Neuronal stem cell (in vitro differentiated cells): ENCODE measurements around the gene MDM1.

Source experiments
- DNase-seq: peaks from one replicate; pipeline ENCODE4 v3.0.0-alpha.2; 2013; ENCODE audit warnings: low spot score
- H2AFZ ChIP-seq: one replicate; pipeline ENCODE4 v1.6.1; 2013; ENCODE audit warnings: mild to moderate bottlenecking, low read length, inconsistent platforms
- H2AK5ac ChIP-seq: 2 replicates; pipeline ENCODE4 v1.6.1; 2013; ENCODE audit warnings: low read depth, mild to moderate bottlenecking, inconsistent platforms, low read length, moderate library complexity, mixed read lengths
- H2BK120ac ChIP-seq: 2 replicates; pipeline ENCODE4 v1.6.1; 2013; ENCODE audit warnings: low read depth, mild to moderate bottlenecking, inconsistent platforms, low read length, moderate library complexity, mixed read lengths
- H2BK12ac ChIP-seq: one replicate; pipeline ENCODE4 v1.6.1; 2013; ENCODE audit warnings: low read length, inconsistent platforms
- H2BK15ac ChIP-seq: 2 replicates; pipeline ENCODE4 v1.6.1; 2013; ENCODE audit warnings: mild to moderate bottlenecking, low read length, inconsistent platforms, mixed read lengths
- H2BK5ac ChIP-seq: one replicate; pipeline ENCODE4 v1.6.1; 2013; ENCODE audit warnings: inconsistent platforms, mild to moderate bottlenecking, low read length, moderate library complexity
- H3K14ac ChIP-seq: one replicate; pipeline ENCODE4 v1.6.1; 2013; ENCODE audit warnings: low read length, inconsistent platforms
- H3K18ac ChIP-seq: 2 replicates; pipeline ENCODE4 v1.6.1; 2013; ENCODE audit warnings: low read length, inconsistent platforms
- H3K23ac ChIP-seq: 2 replicates; pipeline ENCODE4 v1.6.1; 2013; ENCODE audit warnings: low read depth, mild to moderate bottlenecking, mixed read lengths, low read length, inconsistent platforms; ENCODE audit not compliant: poor library complexity
- H3K27ac ChIP-seq: replicated peaks from 3 replicates; pipeline ENCODE4 v1.5.1; 2013; ENCODE audit warnings: low read length, inconsistent platforms
- H3K27me3 ChIP-seq, 3 experiments: 2 replicates each; pipeline ENCODE4 v1.6.1; 2013; ENCODE audit warnings: low read length in 3 of 3, mild to moderate bottlenecking in 2 of 3, inconsistent platforms in 1 of 3, low read depth in 1 of 3, mixed read lengths in 1 of 3, moderate library complexity in 1 of 3; ENCODE audit not compliant: control insufficient read depth in 3 of 3, insufficient read depth in 3 of 3
- H3K36me3 ChIP-seq, 2 donors: replicated peaks in 1 of 2; 2 replicates each; pipeline ENCODE4 v1.6.1; 2013; ENCODE audit warnings: low read length in 2 of 2; ENCODE audit not compliant: control insufficient read depth in 2 of 2, insufficient read depth in 2 of 2
- H3K4ac ChIP-seq: 2 replicates; pipeline ENCODE4 v1.6.1; 2013; ENCODE audit warnings: inconsistent platforms, mild to moderate bottlenecking, low read length, moderate library complexity
- H3K4me1 ChIP-seq, 2 donors: 1 replicate in 1 of 2; 2 replicates in 1 of 2; pipeline ENCODE4 v1.6.1; 2013; ENCODE audit warnings: low read length in 2 of 2, low read depth in 1 of 2; ENCODE audit not compliant: control insufficient read depth in 2 of 2, insufficient read depth in 1 of 2
- H3K4me2 ChIP-seq: one replicate; pipeline ENCODE4 v1.6.1; 2013; ENCODE audit warnings: mild to moderate bottlenecking, low read length, inconsistent platforms; ENCODE audit not compliant: insufficient read depth, poor library complexity, severe bottlenecking
- H3K4me3 ChIP-seq, 2 donors: 2 replicates each; pipeline ENCODE4 v1.5.1; 2013; ENCODE audit warnings: low read length in 2 of 2, mild to moderate bottlenecking in 2 of 2, inconsistent platforms in 1 of 2, moderate library complexity in 1 of 2
- H3K79me1 ChIP-seq: one replicate; pipeline ENCODE4 v1.6.1; 2013; ENCODE audit warnings: low read depth, mild to moderate bottlenecking, inconsistent platforms, low read length, moderate library complexity
- H3K9ac ChIP-seq: one replicate; pipeline ENCODE4 v1.6.1; 2013; ENCODE audit warnings: mild to moderate bottlenecking, low read depth, low read length, inconsistent platforms; ENCODE audit not compliant: poor library complexity
- H3K9me3 ChIP-seq, 2 donors: replicated peaks in 1 of 2; 2 replicates each; pipeline versions ENCODE3 to v1.6.1; 2013; ENCODE audit warnings: low read length in 2 of 2, mild to moderate bottlenecking in 2 of 2, inconsistent platforms in 1 of 2, low read depth in 1 of 2, mixed read lengths in 1 of 2, moderate library complexity in 1 of 2; ENCODE audit not compliant: control insufficient read depth in 2 of 2, insufficient read depth in 1 of 2
- H4K8ac ChIP-seq: one replicate; pipeline ENCODE4 v1.6.1; 2013; ENCODE audit warnings: low read depth, mild to moderate bottlenecking, inconsistent platforms, low read length, moderate library complexity
- H4K91ac ChIP-seq: one replicate; pipeline ENCODE4 v1.6.1; 2013; ENCODE audit warnings: low read length, low read depth, mild to moderate bottlenecking, inconsistent platforms; ENCODE audit not compliant: poor library complexity
- WGBS, 2 donors: extraction: QIAGEN DNeasy Blood & Tissue Kit; methylation state at CpG; one replicate each; pipeline ENCODE4 v1.1.7; 2013; ENCODE audit warnings: missing lambda C conversion rate in 2 of 2, mixed read lengths in 1 of 2; ENCODE audit not compliant: insufficient read length in 2 of 2, insufficient replicate concordance in 1 of 2; ENCODE audit errors: extremely low coverage in 2 of 2; 5-methylcytosine and 5-hydroxymethylcytosine counted together

MDM1 gene

DNA sequence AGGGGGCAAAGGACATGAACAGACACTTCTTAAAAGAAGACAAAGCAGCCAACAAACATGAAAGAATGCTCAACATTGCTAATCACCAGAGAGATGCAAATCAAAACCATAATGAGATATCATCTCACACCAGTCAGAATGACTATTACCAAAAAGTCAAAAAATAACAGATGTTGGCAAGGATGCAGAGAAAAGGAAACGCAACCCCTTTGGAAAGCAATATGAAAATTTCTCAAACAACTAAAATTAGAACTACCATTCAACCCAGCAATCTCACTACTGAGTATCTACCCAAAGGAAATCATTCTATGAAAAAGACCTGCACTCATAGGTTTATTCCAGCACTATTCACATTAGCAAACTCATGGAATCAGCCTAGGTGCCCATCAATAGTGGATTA lies 25.6 kb downstream of the MDM1 start:
- H4K8ac ChIP-seq, result no peak overlapping the region
- H3K9me3 ChIP-seq, result no peaks in the 10 kb centered on the region
- H2AK5ac ChIP-seq, result no peak overlapping the region
- H3K9ac ChIP-seq, result no peak overlapping the region
- H4K91ac ChIP-seq, result no peak overlapping the region
- H3K14ac ChIP-seq, result no peak overlapping the region
- no peak overlapping the region for H3K4me3 ChIP-seq
- H3K27ac ChIP-seq, result no peak overlapping the region
- H3K36me3 ChIP-seq, result peaks cover 14 to 67% of the 10 kb centered on the region in 2 donors
- no peak overlapping the region for H2BK120ac ChIP-seq
- H3K4me1 ChIP-seq, result no peaks in the 10 kb centered on the region
- H2BK12ac ChIP-seq, result no peak overlapping the region
- no peak overlapping the region for H3K18ac ChIP-seq
- no peak overlapping the region for H3K23ac ChIP-seq
- no peak overlapping the region for H2AFZ ChIP-seq
- no peak overlapping the region for H3K4ac ChIP-seq
- no peaks in the 10 kb centered on the region for H3K79me1 ChIP-seq
- H3K4me2 ChIP-seq, result no peak overlapping the region
- no peak overlapping the region for H2BK15ac ChIP-seq
- no peak for DNase-seq
- WGBS, 2 donors, result no CpG with 5 or more reads among the region's 1 CpG
- H2BK5ac ChIP-seq, result no peak overlapping the region
- no peaks in the 10 kb centered on the region for H3K27me3 ChIP-seq

- H3K9me3 ChIP-seq, result peaks cover 0 to 1% of the 10 kb centered on the region in 2 donors
- H3K9ac ChIP-seq, result no peak overlapping the region
- no peak overlapping the region for H4K8ac ChIP-seq
- no peak overlapping the region for H2BK15ac ChIP-seq
- H3K4me2 ChIP-seq, result no peak overlapping the region
- H3K79me1 ChIP-seq, result no peaks in the 10 kb centered on the region
- no peak overlapping the region for H3K14ac ChIP-seq
- no peak overlapping the region for H4K91ac ChIP-seq
- H2BK5ac ChIP-seq, result no peak overlapping the region
- H2AK5ac ChIP-seq, result no peak overlapping the region
- no peaks in the 10 kb centered on the region for H3K27me3 ChIP-seq
- no peak overlapping the region for H2AFZ ChIP-seq
- H3K23ac ChIP-seq, result no peak overlapping the region
- peaks cover 10 to 61% of the 10 kb centered on the region in 2 donors for H3K36me3 ChIP-seq
- H3K4me1 ChIP-seq, result no peaks in the 10 kb centered on the region
- no peak for DNase-seq
- no CpG with 5 or more reads among the region's 3 CpGs for WGBS, 2 donors
- H3K4me3 ChIP-seq, result no peak overlapping the region
- no peak overlapping the region for H2BK120ac ChIP-seq
- H2BK12ac ChIP-seq, result no peak overlapping the region
- H3K18ac ChIP-seq, result no peak overlapping the region
- H3K27ac ChIP-seq, result no peak overlapping the region
- no peak overlapping the region for H3K4ac ChIP-seq
Observed at GRCh38 chr12:68305278-68305677, 26.9 kb downstream of the MDM1 start.

DNA sequence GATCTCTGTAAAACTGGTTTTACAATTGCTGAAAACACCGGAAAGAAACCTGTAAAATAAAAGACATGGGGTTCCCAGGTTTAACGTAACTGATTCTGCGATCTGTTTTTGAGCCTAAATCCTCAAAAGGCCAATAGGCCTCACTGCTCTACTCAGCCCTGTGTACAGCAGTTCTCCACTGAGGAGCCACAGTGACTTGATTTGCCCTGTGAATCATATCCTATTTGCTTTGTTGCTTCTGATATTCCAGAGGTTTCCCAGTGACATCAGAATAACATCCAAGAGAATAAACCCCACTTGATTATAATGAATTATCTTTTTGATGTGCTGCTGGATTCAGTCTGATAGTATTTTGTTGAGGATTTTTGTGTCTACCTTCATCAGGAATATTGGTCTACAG lies 27.5 kb downstream of the MDM1 start:
- no peak overlapping the region for H2BK5ac ChIP-seq
- H4K8ac ChIP-seq, result no peak overlapping the region
- H3K27ac ChIP-seq, result no peak overlapping the region
- H3K14ac ChIP-seq, result no peak overlapping the region
- H3K18ac ChIP-seq, result no peak overlapping the region
- WGBS, 2 donors, result no CpG with 5 or more reads among the region's 3 CpGs
- no peaks in the 10 kb centered on the region for H3K4me1 ChIP-seq
- H2BK12ac ChIP-seq, result no peak overlapping the region
- H3K4me2 ChIP-seq, result no peak overlapping the region
- peaks cover 0 to 8% of the 10 kb centered on the region in 2 donors for H3K9me3 ChIP-seq
- no peak overlapping the region for H3K23ac ChIP-seq
- H3K36me3 ChIP-seq, result peaks cover 7 to 54% of the 10 kb centered on the region in 2 donors
- DNase-seq, result no peak
- H3K27me3 ChIP-seq, result no peaks in the 10 kb centered on the region
- H2BK15ac ChIP-seq, result no peak overlapping the region
- H2AK5ac ChIP-seq, result no peak overlapping the region
- H4K91ac ChIP-seq, result no peak overlapping the region
- H3K79me1 ChIP-seq, result no peaks in the 10 kb centered on the region
- no peak overlapping the region for H3K4ac ChIP-seq
- no peak overlapping the region for H2BK120ac ChIP-seq
- H3K9ac ChIP-seq, result no peak overlapping the region
- no peak overlapping the region for H3K4me3 ChIP-seq
- no peak overlapping the region for H2AFZ ChIP-seq

DNA sequence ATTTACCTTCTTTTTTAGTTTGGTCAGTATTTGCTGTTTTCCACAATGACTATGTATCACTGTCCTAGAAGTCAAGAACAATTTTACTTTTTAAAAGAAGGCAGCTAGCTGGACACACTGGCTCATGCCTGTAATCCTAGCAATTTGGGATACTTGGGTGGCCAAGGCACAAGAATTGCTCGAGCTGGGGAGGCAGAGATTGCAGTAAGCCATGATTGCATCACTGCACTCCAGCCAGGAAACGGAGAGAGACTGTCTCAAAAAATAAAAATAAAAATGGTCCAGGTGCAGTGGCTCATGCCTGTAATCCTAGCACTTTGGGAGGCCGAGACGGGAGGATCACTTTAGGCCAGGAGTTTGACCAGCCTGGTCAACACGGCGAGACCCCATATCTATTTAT lies 28.3 kb downstream of the MDM1 start:
- Histone ChIP-seq H3K79me1 (no peaks in the 10 kb centered on the region), H3K4me3 (no peak overlapping the region), H3K9me3 (peaks cover 0 to 8% of the 10 kb centered on the region in 2 donors), H3K27ac (no peak overlapping the region), H2BK15ac (no peak overlapping the region), H3K4ac (no peak overlapping the region), H3K23ac (no peak overlapping the region), H4K91ac (no peak overlapping the region), H2BK5ac (no peak overlapping the region), H2AK5ac (no peak overlapping the region), H2BK120ac (no peak overlapping the region), H3K4me1 (no peaks in the 10 kb centered on the region), H3K9ac (no peak overlapping the region), H2AFZ (no peak overlapping the region), H3K14ac (no peak overlapping the region), H3K27me3 (no peaks in the 10 kb centered on the region), H3K36me3 (peaks cover 4 to 47% of the 10 kb centered on the region in 2 donors), H2BK12ac (no peak overlapping the region), H3K4me2 (no peak overlapping the region), H3K18ac (no peak overlapping the region), H4K8ac (no peak overlapping the region)
- no peak for DNase-seq
- WGBS, 2 donors, result no CpG with 5 or more reads among the region's 6 CpGs
